WERI-Rb-1 (cell line): Measurements from ENCODE around the gene CAMSAP3.

Experiments used
- DNase-seq: peaks from one replicate; pipeline ENCODE4 v3.0.0-alpha.2; 2020
- H3K27ac ChIP-seq: fragments of 250-450 bp; sonication (Bioruptor Pico); 2 replicates; pipeline ENCODE4 v1.5.1; 2020; ENCODE audit warnings: mild to moderate bottlenecking, moderate library complexity
- H3K27me3 ChIP-seq: fragments of 250-450 bp; sonication (Bioruptor Pico); 2 replicates; pipeline ENCODE4 v1.5.1; 2021; ENCODE audit warnings: mild to moderate bottlenecking, low read depth, moderate library complexity; ENCODE audit not compliant: insufficient read depth, severe bottlenecking
- H3K36me3 ChIP-seq: fragments of 250-450 bp; sonication (Bioruptor Pico); 2 replicates; pipeline ENCODE4 v1.5.1; 2020; ENCODE audit warnings: mild to moderate bottlenecking, moderate library complexity
- H3K4me3 ChIP-seq: 2 replicates; pipeline ENCODE4 v1.5.1; 2011; ENCODE audit warnings: low read depth, mild to moderate bottlenecking, control low read depth, low read length
- H3K9me3 ChIP-seq: fragments of 250-450 bp; sonication (Bioruptor Pico); 2 replicates; pipeline ENCODE4 v1.5.1; 2021; ENCODE audit warnings: mild to moderate bottlenecking, moderate library complexity; ENCODE audit not compliant: severe bottlenecking
- TF ChIP-seq, protein P1 (sequence below): IDR thresholded peaks from 2 replicates; pipeline ENCODE4 v1.5.1; 2011; ENCODE audit warnings: low read depth, mild to moderate bottlenecking, control low read depth, inconsistent platforms, low read length

The CAMSAP3 gene

DNA sequence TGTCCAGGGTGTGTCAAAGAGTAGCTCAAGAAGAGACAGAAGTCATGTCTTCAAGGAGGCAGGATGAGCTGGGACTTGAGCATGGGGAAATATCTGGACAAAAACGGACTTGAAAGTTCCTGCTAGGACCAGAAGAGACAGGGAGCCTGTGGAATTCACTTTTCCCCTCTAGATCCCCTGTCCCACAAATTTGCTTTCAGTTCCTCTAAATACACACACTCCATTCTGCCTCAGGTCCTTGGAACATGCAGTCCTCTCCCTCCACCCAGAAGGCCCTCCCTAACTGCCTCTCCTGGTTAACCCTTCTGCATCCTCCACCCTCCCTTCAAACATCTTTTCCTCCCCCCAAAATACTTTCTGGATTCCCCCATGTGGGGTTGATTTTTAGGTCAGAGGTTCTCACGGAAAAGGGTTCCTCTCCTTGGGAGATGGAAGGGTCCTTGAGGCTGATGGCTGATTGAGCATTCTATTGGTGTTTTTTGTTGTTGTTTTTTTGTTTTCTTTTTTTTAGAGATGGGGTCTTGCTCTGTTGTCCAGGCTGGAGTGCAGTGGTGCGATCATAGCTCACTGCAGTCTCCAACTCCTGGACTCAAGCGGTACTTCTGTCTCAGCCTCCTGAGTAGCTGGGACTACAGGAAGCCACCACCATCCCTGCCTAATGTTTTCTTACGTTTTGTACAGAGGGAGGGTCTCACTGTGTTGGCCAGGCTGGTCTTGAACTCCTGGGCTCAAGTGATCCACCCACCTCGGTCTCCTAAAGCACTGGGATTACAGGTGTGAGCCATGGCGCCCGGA lies 66.3 kb downstream of the CAMSAP3 start:
- Histone ChIP-seq H3K36me3 (no peaks in the 10 kb centered on the region), H3K9me3 (no peaks in the 10 kb centered on the region), H3K27ac (no peak overlapping the region), H3K27me3 (no peaks in the 10 kb centered on the region), H3K4me3 (no peak overlapping the region)
- TF ChIP-seq, protein P1, sequence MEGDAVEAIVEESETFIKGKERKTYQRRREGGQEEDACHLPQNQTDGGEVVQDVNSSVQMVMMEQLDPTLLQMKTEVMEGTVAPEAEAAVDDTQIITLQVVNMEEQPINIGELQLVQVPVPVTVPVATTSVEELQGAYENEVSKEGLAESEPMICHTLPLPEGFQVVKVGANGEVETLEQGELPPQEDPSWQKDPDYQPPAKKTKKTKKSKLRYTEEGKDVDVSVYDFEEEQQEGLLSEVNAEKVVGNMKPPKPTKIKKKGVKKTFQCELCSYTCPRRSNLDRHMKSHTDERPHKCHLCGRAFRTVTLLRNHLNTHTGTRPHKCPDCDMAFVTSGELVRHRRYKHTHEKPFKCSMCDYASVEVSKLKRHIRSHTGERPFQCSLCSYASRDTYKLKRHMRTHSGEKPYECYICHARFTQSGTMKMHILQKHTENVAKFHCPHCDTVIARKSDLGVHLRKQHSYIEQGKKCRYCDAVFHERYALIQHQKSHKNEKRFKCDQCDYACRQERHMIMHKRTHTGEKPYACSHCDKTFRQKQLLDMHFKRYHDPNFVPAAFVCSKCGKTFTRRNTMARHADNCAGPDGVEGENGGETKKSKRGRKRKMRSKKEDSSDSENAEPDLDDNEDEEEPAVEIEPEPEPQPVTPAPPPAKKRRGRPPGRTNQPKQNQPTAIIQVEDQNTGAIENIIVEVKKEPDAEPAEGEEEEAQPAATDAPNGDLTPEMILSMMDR, result no peak
- no peak for DNase-seq

DNA sequence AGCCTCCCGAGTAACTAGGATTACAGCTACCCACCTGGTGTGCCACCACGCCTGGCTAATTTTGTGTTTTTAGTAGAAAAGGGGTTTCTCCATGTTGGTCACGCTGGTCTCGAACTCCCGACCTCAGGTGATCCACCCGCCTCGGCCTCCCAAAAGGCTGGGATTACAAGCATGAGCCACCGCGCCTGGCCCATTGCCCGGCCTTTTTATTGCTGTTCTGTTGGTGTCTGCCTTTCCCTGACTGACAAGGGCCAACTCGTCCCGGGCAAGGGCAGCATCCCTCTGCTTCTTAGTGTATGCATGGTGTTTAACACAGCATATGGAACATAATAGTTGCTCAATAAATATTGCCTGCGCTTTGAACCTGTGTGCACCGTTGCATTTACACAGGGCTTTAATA lies 67.0 kb downstream of the CAMSAP3 start:
- Histone ChIP-seq H3K36me3 (no peaks in the 10 kb centered on the region), H3K27ac (no peak overlapping the region), H3K27me3 (no peaks in the 10 kb centered on the region), H3K9me3 (no peaks in the 10 kb centered on the region), H3K4me3 (no peak overlapping the region)
- TF ChIP-seq, protein P1, result no peak
- no peak for DNase-seq

DNA sequence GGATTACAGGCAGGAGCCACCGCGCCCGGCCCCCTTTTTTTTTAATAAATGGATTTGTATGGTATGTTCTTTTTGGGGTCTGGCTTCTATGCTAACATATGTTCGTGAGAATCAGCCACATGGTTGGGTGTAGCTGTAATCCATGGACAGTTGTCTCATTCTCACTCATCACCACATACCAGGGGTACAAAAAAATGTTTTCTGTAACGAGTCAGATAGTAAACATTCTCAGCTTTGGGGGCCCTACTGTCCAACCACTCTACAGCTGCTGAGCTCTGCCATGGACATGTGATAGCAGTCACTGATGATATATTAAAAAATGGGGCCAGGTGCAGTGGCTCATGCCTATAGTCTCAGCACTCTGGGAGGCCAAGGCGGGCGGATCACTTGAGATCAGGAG lies 68.0 kb downstream of the CAMSAP3 start:
- TF ChIP-seq, protein P1, result no peak
- Histone ChIP-seq H3K9me3 (no peaks in the 10 kb centered on the region), H3K27ac (no peak overlapping the region), H3K4me3 (no peak overlapping the region), H3K27me3 (no peaks in the 10 kb centered on the region), H3K36me3 (no peaks in the 10 kb centered on the region)
- no peak for DNase-seq

DNA sequence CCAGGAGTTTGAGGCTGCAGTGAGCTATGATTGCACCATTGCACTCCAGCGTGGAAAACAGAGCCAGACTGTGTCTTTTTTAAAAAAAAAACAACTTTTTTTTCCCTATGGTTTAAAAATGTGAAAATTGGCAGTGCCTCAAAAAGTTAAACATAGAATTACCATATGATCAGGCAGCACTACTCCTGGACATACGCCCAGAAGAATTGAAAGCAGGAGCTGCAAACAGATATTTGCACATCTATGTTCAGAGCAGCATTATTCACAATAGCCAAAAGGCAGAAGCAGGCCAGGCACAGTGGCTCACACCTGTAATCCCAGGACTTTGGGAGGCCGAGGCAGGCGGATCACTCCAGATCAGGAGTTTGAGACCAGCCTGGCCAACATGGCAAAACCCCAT lies 69.4 kb downstream of the CAMSAP3 start:
- DNase-seq, result no peak
- TF ChIP-seq, protein P1, result no peak
- no peaks in the 10 kb centered on the region for H3K27me3 ChIP-seq

More for the DNA sequence above, 69.4 kb downstream of the CAMSAP3 start:
- H3K36me3 ChIP-seq, result no peaks in the 10 kb centered on the region
- H3K27ac ChIP-seq, result no peak overlapping the region
- no peak overlapping the region for H3K4me3 ChIP-seq
- H3K9me3 ChIP-seq, result no peaks in the 10 kb centered on the region
